GM21737 (cell line): Measurements from ENCODE around the gene GPC5.

ENCODE experiments used
- ATAC-seq: cut with Tn5 transposase; IDR thresholded peaks from one replicate; pipeline ENCODE4 v1.9.1; 2021; ENCODE audit warnings: mild to moderate bottlenecking, moderate library complexity; ENCODE audit not compliant: unreplicated experiment

GPC5 gene

GRCh38 chr13:91586609-91587008, 188.2 kb downstream of the GPC5 start:
- no peak for ATAC-seq

GRCh38 chr13:91588541-91588940, 190.1 kb downstream of the GPC5 start:
- no peak for ATAC-seq

GRCh38 chr13:91592056-91593014, 193.9 kb downstream of the GPC5 start:
- no peak for ATAC-seq

GRCh38 chr13:91593456-91593855, 195.0 kb downstream of the GPC5 start:
- no peak for ATAC-seq

GRCh38 chr13:91594061-91594460, 195.6 kb downstream of the GPC5 start:
- ATAC-seq = no peak

- no peak for ATAC-seq
These were observed 197.3 kb downstream of the GPC5 start for GRCh38 chr13:91595677-91596076.

- no peak for ATAC-seq
These were observed 198.4 kb downstream of the GPC5 start for GRCh38 chr13:91596842-91597241.

GRCh38 chr13:91598655-91599054, 200.2 kb downstream of the GPC5 start:
- no peak for ATAC-seq

- ATAC-seq = no peak
These were observed 202.9 kb downstream of the GPC5 start for GRCh38 chr13:91601273-91601672.

- no peak for ATAC-seq
These were observed 203.4 kb downstream of the GPC5 start for GRCh38 chr13:91601807-91602206.

GRCh38 chr13:91609353-91609752, 210.9 kb downstream of the GPC5 start:
- ATAC-seq = no peak

GRCh38 chr13:91618315-91618714, 219.9 kb downstream of the GPC5 start:
- no peak for ATAC-seq

GRCh38 chr13:91620670-91621141, 222.3 kb downstream of the GPC5 start:
- no peak for ATAC-seq

GRCh38 chr13:91621161-91621560, 222.7 kb downstream of the GPC5 start:
- no peak for ATAC-seq

GRCh38 chr13:91621963-91622362, 223.5 kb downstream of the GPC5 start:
- ATAC-seq = no peak

- ATAC-seq = no peak
These were observed 224.5 kb downstream of the GPC5 start for GRCh38 chr13:91622778-91623550.

GRCh38 chr13:91627952-91628739, 229.7 kb downstream of the GPC5 start:
- no peak for ATAC-seq

GRCh38 chr13:91630946-91631345, 232.5 kb downstream of the GPC5 start:
- ATAC-seq = no peak

- ATAC-seq = no peak
These were observed 233.7 kb downstream of the GPC5 start for GRCh38 chr13:91632086-91632485.

GRCh38 chr13:91639330-91639729, 240.9 kb downstream of the GPC5 start:
- ATAC-seq = no peak

GRCh38 chr13:91643394-91643793, 245.0 kb downstream of the GPC5 start:
- no peak for ATAC-seq
